Upper lobe of left lung (tissue), 6 donors: Measurements from ENCODE around the gene SEPTIN5. TPM values are rescaled to one million over a fixed set of nuclear protein-coding genes. Genes with fewer than 3 reads are reported as not detected.

Experiments used
- ATAC-seq, 2 donors: fragments of 200-7000 bp; cut with Tn5 transposase; one replicate each; pipeline ENCODE4 v1.9.1; 2022; ENCODE audit warnings: mild to moderate bottlenecking in 2 of 2, moderate library complexity in 2 of 2; ENCODE audit not compliant: low FRiP score in 2 of 2
- DNase-seq, 2 donors: peaks; one replicate each; pipeline ENCODE4 v3.0.0-alpha.2; 2019 to 2020
- H3K27ac ChIP-seq, 4 donors: fragments of 200-600 bp; sonication (generic); one replicate each; pipeline ENCODE4 v1.5.1; 2016 to 2019
- H3K27me3 ChIP-seq, 4 donors: fragments of 200-600 bp; sonication (generic); one replicate each; pipeline ENCODE4 v1.5.1; 2017 to 2019
- H3K36me3 ChIP-seq, 4 donors: fragments of 200-600 bp; sonication (generic); one replicate each; pipeline ENCODE4 v1.5.1; 2016 to 2019
- H3K4me1 ChIP-seq, 4 donors: fragments of 200-600 bp; sonication (generic); one replicate each; pipeline ENCODE4 v1.5.1; 2018 to 2019
- H3K4me3 ChIP-seq, 4 donors: fragments of 200-600 bp; sonication (generic); one replicate each; pipeline ENCODE4 v1.5.1; 2017 to 2019; ENCODE audit warnings: mild to moderate bottlenecking in 2 of 4, moderate library complexity in 1 of 4
- H3K9me3 ChIP-seq, 4 donors: fragments of 200-600 bp; sonication (generic); one replicate each; pipeline ENCODE4 v1.5.1; 2018 to 2019
- EP300 ChIP-seq, 4 donors: sonication (generic); formaldehyde crosslinking; IDR thresholded peaks; one replicate each; pipeline ENCODE4 v1.5.1; 2017; ENCODE audit warnings: antibody characterized with exemption in 4 of 4, control low read depth in 2 of 4
- POLR2A ChIP-seq, 4 donors: fragments of 450-650 bp; IDR thresholded peaks; one replicate each; pipeline ENCODE4 v1.5.1; 2016 to 2017; ENCODE audit warnings: antibody characterized with exemption in 4 of 4, mild to moderate bottlenecking in 2 of 4
- POLR2AphosphoS5 ChIP-seq, 2 donors: sonication (generic); formaldehyde crosslinking; IDR thresholded peaks; one replicate each; pipeline ENCODE4 v1.5.1; 2017; ENCODE audit warnings: antibody characterized with exemption in 2 of 2
- WGBS, 2 donors: methylation state at CpG; one replicate each; pipeline ENCODE4 v1.1.5; 2017 to 2018; 5-methylcytosine and 5-hydroxymethylcytosine counted together
- total RNA-seq, 6 donors: library from RNA; depleted of rRNA in 4 of 6; stranded (reverse); fragments of >200 nt in 4 of 6; gene quantifications; one replicate each; pipeline versions ENCODE4 v1.1.0 to v1.2.1, GENCODE V29; 2016 to 2021
- TF ChIP-seq, protein P1 (sequence below), 6 experiments: fragments of 450-650 bp in 4 of 6; fragments of 200-600 bp in 2 of 6; sonication (generic) in 2 of 6; IDR thresholded peaks; one replicate each; pipeline ENCODE4 v1.5.1; 2016 to 2019; ENCODE audit warnings: antibody characterized with exemption in 6 of 6
- donor health status: DM: no; HTN: no; CAD: no; lungs with moderate emphysema.
- donor health status: DM: no; HTN: yes; CAD: no; lungs with severe emphysema.

Gene SEPTIN5
- total RNA-seq, 6 donors from 2014 or later: 6.0 to 30.0 (median 17.1) TPM

- peaks cover 5 to 57% (median 36%) of the 10 kb centered on the region in 4 donors for H3K27me3 ChIP-seq
- 65 to 79% methylated on average over 14 to 33 of the region's 33 CpGs for WGBS, 2 donors
- peaks cover 22 to 56% (median 34%) of the 10 kb centered on the region in 4 donors for H3K4me1 ChIP-seq
- peak overlapping the region in 3 of 4 donors; percentile 31 to 44 (median 39) for H3K4me3 ChIP-seq
- no peaks in the 10 kb centered on the region for H3K36me3 ChIP-seq
- peak in 1 of 2 donors; percentile 50 for DNase-seq
- no peaks in the 10 kb centered on the region for H3K9me3 ChIP-seq
- no peak for ATAC-seq
- no peak for TF ChIP-seq POLR2A (IDR thresholded peaks at IDR 0.05)
- TF ChIP-seq, protein P1, sequence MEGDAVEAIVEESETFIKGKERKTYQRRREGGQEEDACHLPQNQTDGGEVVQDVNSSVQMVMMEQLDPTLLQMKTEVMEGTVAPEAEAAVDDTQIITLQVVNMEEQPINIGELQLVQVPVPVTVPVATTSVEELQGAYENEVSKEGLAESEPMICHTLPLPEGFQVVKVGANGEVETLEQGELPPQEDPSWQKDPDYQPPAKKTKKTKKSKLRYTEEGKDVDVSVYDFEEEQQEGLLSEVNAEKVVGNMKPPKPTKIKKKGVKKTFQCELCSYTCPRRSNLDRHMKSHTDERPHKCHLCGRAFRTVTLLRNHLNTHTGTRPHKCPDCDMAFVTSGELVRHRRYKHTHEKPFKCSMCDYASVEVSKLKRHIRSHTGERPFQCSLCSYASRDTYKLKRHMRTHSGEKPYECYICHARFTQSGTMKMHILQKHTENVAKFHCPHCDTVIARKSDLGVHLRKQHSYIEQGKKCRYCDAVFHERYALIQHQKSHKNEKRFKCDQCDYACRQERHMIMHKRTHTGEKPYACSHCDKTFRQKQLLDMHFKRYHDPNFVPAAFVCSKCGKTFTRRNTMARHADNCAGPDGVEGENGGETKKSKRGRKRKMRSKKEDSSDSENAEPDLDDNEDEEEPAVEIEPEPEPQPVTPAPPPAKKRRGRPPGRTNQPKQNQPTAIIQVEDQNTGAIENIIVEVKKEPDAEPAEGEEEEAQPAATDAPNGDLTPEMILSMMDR (IDR thresholded peaks at IDR 0.05): no peak
- no peak for TF ChIP-seq EP300 (IDR thresholded peaks at IDR 0.05)
- no peak for TF ChIP-seq POLR2AphosphoS5 (IDR thresholded peaks at IDR 0.05)
- peak overlapping the region in 1 of 4 donors; percentile 42 for H3K27ac ChIP-seq
Measured at GRCh38 chr22:19761725-19762567, 47.6 kb downstream of the SEPTIN5 start.

DNA sequence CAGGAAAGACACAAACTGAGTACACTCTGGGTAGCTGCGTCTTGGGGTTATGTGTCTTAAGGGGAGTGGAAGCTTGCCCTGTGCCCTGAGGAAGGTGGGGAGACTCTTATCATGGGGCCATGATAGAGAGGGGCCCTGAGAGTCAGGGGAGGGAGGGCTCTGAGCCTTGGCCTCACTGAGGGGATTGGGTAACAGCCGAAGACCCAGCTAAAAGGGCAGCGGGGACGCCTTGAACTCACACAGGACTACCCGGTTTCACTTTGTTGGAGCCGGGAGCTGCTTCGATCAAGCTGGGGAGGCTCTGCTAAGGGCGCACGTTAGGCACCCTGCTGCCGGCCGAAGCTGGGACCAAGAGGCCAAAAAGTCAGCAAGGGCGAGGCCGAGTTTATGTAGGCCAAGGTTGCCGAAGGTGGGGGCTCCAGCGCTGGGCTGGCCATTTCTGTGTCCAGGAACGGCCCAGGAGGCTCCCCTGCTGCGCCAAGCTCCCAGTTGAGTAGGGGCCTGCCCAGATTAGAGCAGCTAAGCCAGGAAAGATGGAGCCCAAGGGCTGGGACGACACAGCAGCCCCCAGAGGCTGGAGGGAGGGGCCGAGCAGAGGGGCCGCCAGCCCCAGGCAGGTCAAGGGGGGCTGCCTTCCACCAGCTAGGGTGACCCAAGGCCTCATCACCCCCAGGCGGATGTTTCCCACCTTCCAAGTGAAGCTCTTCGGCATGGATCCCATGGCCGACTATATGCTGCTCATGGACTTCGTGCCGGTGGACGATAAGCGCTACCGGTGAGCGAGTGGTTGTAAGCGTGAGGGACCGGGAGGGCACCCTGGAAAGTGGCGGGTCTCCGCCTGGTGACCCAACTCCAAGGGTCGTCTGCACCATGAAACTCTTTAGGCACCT is 48.5 kb downstream of the SEPTIN5 start:
- 78 to 83% methylated on average over 23 to 34 of the region's 34 CpGs for WGBS, 2 donors
- ATAC-seq: no peak
- peaks cover 5 to 62% (median 38%) of the 10 kb centered on the region in 4 donors for H3K27me3 ChIP-seq

DNA sequence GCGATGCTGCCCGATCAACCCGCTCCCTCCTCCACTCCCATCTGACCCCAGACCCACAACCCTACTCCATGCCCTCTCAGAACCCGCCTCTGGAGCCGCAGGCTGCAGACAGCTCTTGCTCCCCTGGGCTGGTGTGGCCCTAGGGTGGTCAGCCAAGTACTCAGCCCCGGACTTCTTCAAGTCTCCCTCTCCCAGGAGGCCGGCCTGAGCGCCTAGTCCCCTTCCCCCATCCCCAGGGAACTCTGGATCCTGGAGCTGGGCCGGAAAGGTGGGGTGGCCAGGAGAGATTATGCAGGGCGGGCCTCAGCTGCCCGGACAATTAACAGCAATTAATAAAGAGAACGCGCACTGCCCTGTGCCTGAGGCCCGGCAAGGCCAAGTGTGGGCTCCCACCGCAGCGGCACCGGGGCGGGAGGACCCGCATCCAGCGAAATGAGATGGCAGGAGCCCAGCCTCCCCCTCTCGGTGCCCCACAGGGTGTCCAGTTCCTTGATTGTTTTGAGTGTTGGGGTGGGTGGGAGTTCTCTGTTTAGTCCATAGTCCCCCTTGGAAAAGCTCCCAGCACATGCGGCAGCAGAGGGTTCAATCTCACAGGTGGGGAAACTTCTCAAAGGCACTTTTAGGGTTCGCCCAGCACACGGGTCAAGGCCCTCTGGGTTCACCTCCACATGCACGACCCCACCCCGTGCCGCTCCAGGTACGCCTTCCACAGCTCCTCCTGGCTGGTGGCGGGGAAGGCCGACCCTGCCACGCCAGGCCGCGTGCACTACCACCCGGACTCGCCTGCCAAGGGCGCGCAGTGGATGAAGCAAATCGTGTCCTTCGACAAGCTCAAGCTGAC is 49.4 kb downstream of the SEPTIN5 start:
- no peaks in the 10 kb centered on the region for H3K9me3 ChIP-seq
- DNase-seq (peak in 1 of 2 donors; percentile 73), ATAC-seq (no peak)
- no peaks in the 10 kb centered on the region for H3K36me3 ChIP-seq
- H3K27ac ChIP-seq: no peak overlapping the region
- no peak for TF ChIP-seq POLR2AphosphoS5 (IDR thresholded peaks at IDR 0.05)
- TF ChIP-seq EP300 (IDR thresholded peaks at IDR 0.05): no peak
- TF ChIP-seq, protein P1 (IDR thresholded peaks at IDR 0.05): no peak
- no peak for TF ChIP-seq POLR2A (IDR thresholded peaks at IDR 0.05)
- H3K4me1 ChIP-seq: peaks cover 35 to 63% (median 41%) of the 10 kb centered on the region in 4 donors
- 62 to 76% methylated on average over 32 to 38 of the region's 39 CpGs for WGBS, 2 donors
- H3K4me3 ChIP-seq: no peak overlapping the region
- peaks cover 5 to 67% (median 41%) of the 10 kb centered on the region in 4 donors for H3K27me3 ChIP-seq

More for the DNA sequence above, 48.5 kb downstream of the SEPTIN5 start:
- Histone ChIP-seq H3K36me3 (no peaks in the 10 kb centered on the region), H3K27ac (no peak overlapping the region), H3K4me1 (peaks cover 28 to 59% (median 37%) of the 10 kb centered on the region in 4 donors), H3K9me3 (no peaks in the 10 kb centered on the region), H3K4me3 (peak overlapping the region in 1 of 4 donors; percentile 44)
- TF ChIP-seq EP300 (IDR thresholded peaks at IDR 0.05) (no peak), POLR2A (IDR thresholded peaks at IDR 0.05) (no peak), POLR2AphosphoS5 (IDR thresholded peaks at IDR 0.05) (no peak)
- DNase-seq: peak in 1 of 2 donors; percentile 62

GRCh38 chr22:19764299-19764593 is 49.9 kb downstream of the SEPTIN5 start:
- TF ChIP-seq, protein P1 (IDR thresholded peaks at IDR 0.05): no peak
- TF ChIP-seq POLR2AphosphoS5 (IDR thresholded peaks at IDR 0.05) (no peak), EP300 (IDR thresholded peaks at IDR 0.05) (no peak), POLR2A (IDR thresholded peaks at IDR 0.05) (no peak)
- H3K4me3 ChIP-seq: no peak overlapping the region
- H3K4me1 ChIP-seq: peaks cover 35 to 57% (median 37%) of the 10 kb centered on the region in 4 donors
- ATAC-seq (no peak), DNase-seq (peak in 1 of 2 donors; percentile 69)
- peaks cover 5 to 62% (median 39%) of the 10 kb centered on the region in 4 donors for H3K27me3 ChIP-seq
- H3K27ac ChIP-seq: no peak overlapping the region
- WGBS, 2 donors: 65% methylated on average over 16 of the region's 17 CpGs; no CpG with 5 or more reads in 1 of the 2 donors
- H3K36me3 ChIP-seq: no peaks in the 10 kb centered on the region
- no peaks in the 10 kb centered on the region for H3K9me3 ChIP-seq
